HG03064 (cell line): ENCODE data around the gene NT5DC3.

Experiments used
- ATAC-seq: cut with Tn5 transposase; IDR thresholded peaks from one replicate; pipeline ENCODE4 v1.9.1; 2021; ENCODE audit warnings: low read depth; ENCODE audit not compliant: unreplicated experiment

Gene NT5DC3

GRCh38 chr12:103840876-103841689 lies at the start of gene NT5DC3:
Gene NT5DC3 (minus strand): TSS chr12:103841234. CDS start chr12:103841156, 78 bp downstream.
- ATAC-seq, result peak; percentile 82

GRCh38 chr12:103887738-103888137 lies 46.7 kb upstream of the NT5DC3 start:
- no peak for ATAC-seq

- ATAC-seq, result no peak
Observed at GRCh38 chr12:103886195-103886797, 45.3 kb upstream of the NT5DC3 start.

- ATAC-seq, result no peak
Observed at GRCh38 chr12:103884316-103884715, 43.3 kb upstream of the NT5DC3 start.

GRCh38 chr12:103883908-103884307 lies 42.9 kb upstream of the NT5DC3 start:
- ATAC-seq, result no peak

GRCh38 chr12:103882861-103883596 lies 42.0 kb upstream of the NT5DC3 start:
- ATAC-seq, result no peak

- no peak for ATAC-seq
Observed at GRCh38 chr12:103881261-103881660, 40.2 kb upstream of the NT5DC3 start.

- no peak for ATAC-seq
Observed at GRCh38 chr12:103880299-103881142, 39.5 kb upstream of the NT5DC3 start.

GRCh38 chr12:103879878-103880277 lies 38.8 kb upstream of the NT5DC3 start:
- ATAC-seq, result no peak

- no peak for ATAC-seq
Observed at GRCh38 chr12:103879048-103879692, 38.1 kb upstream of the NT5DC3 start.

- ATAC-seq, result no peak
Observed at GRCh38 chr12:103877934-103878510, 37.0 kb upstream of the NT5DC3 start.

- no peak for ATAC-seq
Observed at GRCh38 chr12:103877288-103877687, 36.3 kb upstream of the NT5DC3 start.

GRCh38 chr12:103875666-103876065 lies 34.6 kb upstream of the NT5DC3 start:
- ATAC-seq, result no peak

- no peak for ATAC-seq
Observed at GRCh38 chr12:103868215-103868614, 27.2 kb upstream of the NT5DC3 start.

GRCh38 chr12:103865151-103865730 lies 24.2 kb upstream of the NT5DC3 start:
- ATAC-seq, result no peak

- ATAC-seq, result no peak
Observed at GRCh38 chr12:103864710-103865109, 23.7 kb upstream of the NT5DC3 start.

- ATAC-seq, result no peak
Observed at GRCh38 chr12:103858953-103859601, 18.0 kb upstream of the NT5DC3 start.

- ATAC-seq, result no peak
Observed at GRCh38 chr12:103858335-103858734, 17.3 kb upstream of the NT5DC3 start.

- no peak for ATAC-seq
Observed at GRCh38 chr12:103857164-103857563, 16.1 kb upstream of the NT5DC3 start.
